Right cardiac atrium (tissue), 5 donors: ENCODE data around the gene GOLGA1. TPM values are rescaled to one million over a fixed set of nuclear protein-coding genes. Genes with fewer than 3 reads are reported as not detected.

ENCODE experiments used
- ATAC-seq, 2 donors: fragments of 200-7000 bp; cut with Tn5 transposase; one replicate each; pipeline versions ENCODE4 v1.8.0 to v1.9.1; 2020; ENCODE audit warnings: moderate library complexity in 2 of 2, mild to moderate bottlenecking in 1 of 2
- DNase-seq, 3 donors: peaks; one replicate each; pipeline ENCODE4 v3.0.0-alpha.2; 2020
- H3K27ac ChIP-seq: one replicate; pipeline ENCODE4 v1.5.1; 2013; ENCODE audit warnings: mild to moderate bottlenecking, low read length, control low read depth, moderate library complexity
- H3K27me3 ChIP-seq: one replicate; pipeline ENCODE4 v1.6.1; 2013; ENCODE audit not compliant: control insufficient read depth, insufficient read depth
- H3K4me1 ChIP-seq: one replicate; pipeline ENCODE4 v1.6.1; 2013; ENCODE audit warnings: low read length; ENCODE audit not compliant: control insufficient read depth, insufficient read depth
- H3K4me3 ChIP-seq: one replicate; pipeline ENCODE4 v1.5.1; 2013; ENCODE audit warnings: low read length, control low read depth
- H3K9me3 ChIP-seq: one replicate; pipeline ENCODE4 v1.6.1; 2013; ENCODE audit warnings: low read length; ENCODE audit not compliant: control insufficient read depth
- WGBS: extraction: QIAGEN DNeasy Blood & Tissue Kit; methylation state at CpG from one replicate; pipeline ENCODE4 v1.1.7; 2013; 5-methylcytosine and 5-hydroxymethylcytosine counted together
- intact Hi-C, 4 donors: fragments of 100-400 bp; cut with DNase I; formaldehyde crosslinking; loops; one replicate each; pipeline versions ENCODE4 v1.11.0 to v1.14.0; 2022 to 2023
- polyA plus RNA-seq: library from polyadenylated mRNA; stranded (reverse); fragments of 200-250 nt; gene quantifications from one replicate; pipeline ENCODE4 v1.2.3, GENCODE V29; 2013
- total RNA-seq, 4 donors: library from RNA; stranded (reverse); fragmentation: NEBNext Ultra II Directional; extraction: Animal tissue kit (Norgen Biotek cat#: 25700); gene quantifications; one replicate each; pipeline ENCODE4 v1.2.1, GENCODE V29; 2021
- donor health status: healthy with polysubstance abuse.
- donor health status: DM: no; HTN: yes; CAD: no.
- donor health status: DM: no; HTN: no; CAD: no.
- donor health status: DM: no; HTN: yes; CAD: no; lungs with severe emphysema.
- donor health status: DM: yes; HTN: yes; CAD: no.

Gene GOLGA1
- total and polyA plus RNA-seq, 5 donors: 8.7 to 20.0 (median 19.1) TPM

DNA sequence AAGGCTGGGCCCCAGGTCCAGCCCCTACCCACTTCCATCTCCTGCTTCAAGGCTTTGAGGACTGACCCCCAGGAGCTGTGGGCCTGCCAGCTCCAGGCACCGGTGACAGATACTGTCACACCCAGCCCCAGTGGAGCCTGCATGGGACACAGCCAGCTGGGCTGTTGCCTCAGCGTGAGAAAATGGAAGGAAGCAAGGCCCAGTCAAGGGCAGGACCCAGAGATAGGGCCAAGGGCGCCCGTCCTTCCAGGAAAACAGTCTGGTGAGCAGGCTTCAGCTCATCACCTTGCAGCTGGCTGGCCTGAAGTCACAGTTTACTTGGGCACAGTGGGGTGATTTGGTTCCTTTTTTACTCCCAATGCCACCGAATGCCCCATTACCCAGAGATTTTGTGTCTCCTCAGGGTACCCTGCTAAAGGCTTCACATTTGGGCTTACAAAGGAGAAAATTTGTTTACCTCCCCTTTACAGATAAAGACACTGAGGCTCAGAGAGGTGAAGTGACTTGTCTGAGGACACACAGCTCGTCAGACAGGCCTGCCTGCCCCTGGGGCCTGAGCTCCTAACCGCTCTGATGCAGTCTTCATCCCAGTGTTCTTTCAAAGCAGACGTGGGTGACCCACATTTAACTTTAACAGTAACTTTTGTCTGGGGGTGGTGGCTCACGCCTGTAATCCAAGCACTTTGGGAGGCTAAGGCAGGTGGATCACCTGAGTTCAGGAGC lies 109.1 kb downstream of the GOLGA1 start:
- H3K4me3 ChIP-seq: no peak overlapping the region
- intact Hi-C loops: no loop called here
- peak; percentile 79 to 91 (median 91) for DNase-seq
- H3K27ac ChIP-seq: peak overlapping the region; percentile 100
- peak; percentile 92 to 94 for ATAC-seq
- no peaks in the 10 kb centered on the region for H3K27me3 ChIP-seq
- H3K9me3 ChIP-seq: no peaks in the 10 kb centered on the region
- 43% methylated on average over 9 of the region's 9 CpGs for WGBS
- peaks cover 16% of the 10 kb centered on the region for H3K4me1 ChIP-seq

DNA sequence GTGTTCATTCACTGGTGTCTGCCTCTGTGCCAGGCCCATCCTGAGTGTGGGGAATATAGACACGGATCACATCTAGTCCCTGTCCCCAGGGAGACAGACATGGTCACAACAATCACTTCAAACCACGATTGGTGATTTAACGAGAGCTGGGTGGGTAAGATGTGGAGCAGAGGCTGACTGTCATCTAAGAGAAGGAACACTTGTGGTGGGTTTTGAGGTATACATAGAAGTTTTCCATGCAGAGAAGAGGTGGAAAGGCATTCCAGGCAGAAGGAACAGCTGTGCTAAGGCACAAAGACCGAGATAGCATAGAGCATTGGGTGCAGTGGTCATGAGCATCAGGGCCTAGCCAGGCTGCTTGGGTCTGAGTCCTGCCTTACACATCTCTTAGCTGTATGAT lies 110.3 kb downstream of the GOLGA1 start:
- 68% methylated on average over 4 of the region's 4 CpGs for WGBS
- Histone ChIP-seq H3K27ac (no peak overlapping the region), H3K27me3 (no peaks in the 10 kb centered on the region), H3K4me1 (peaks cover 16% of the 10 kb centered on the region), H3K9me3 (no peaks in the 10 kb centered on the region), H3K4me3 (no peak overlapping the region)
- intact Hi-C loops: no loop called here
- no peak for ATAC-seq
- DNase-seq: no peak

GRCh38 chr9:124829334-124829669 lies 111.6 kb downstream of the GOLGA1 start:
- Histone ChIP-seq H3K9me3 (no peaks in the 10 kb centered on the region), H3K4me1 (peaks cover 8% of the 10 kb centered on the region), H3K27me3 (no peaks in the 10 kb centered on the region), H3K27ac (no peak overlapping the region), H3K4me3 (no peak overlapping the region)
- 51% methylated on average over 5 of the region's 5 CpGs for WGBS
- intact Hi-C loops: no loop called here
- ATAC-seq (no peak), DNase-seq (no peak)

DNA sequence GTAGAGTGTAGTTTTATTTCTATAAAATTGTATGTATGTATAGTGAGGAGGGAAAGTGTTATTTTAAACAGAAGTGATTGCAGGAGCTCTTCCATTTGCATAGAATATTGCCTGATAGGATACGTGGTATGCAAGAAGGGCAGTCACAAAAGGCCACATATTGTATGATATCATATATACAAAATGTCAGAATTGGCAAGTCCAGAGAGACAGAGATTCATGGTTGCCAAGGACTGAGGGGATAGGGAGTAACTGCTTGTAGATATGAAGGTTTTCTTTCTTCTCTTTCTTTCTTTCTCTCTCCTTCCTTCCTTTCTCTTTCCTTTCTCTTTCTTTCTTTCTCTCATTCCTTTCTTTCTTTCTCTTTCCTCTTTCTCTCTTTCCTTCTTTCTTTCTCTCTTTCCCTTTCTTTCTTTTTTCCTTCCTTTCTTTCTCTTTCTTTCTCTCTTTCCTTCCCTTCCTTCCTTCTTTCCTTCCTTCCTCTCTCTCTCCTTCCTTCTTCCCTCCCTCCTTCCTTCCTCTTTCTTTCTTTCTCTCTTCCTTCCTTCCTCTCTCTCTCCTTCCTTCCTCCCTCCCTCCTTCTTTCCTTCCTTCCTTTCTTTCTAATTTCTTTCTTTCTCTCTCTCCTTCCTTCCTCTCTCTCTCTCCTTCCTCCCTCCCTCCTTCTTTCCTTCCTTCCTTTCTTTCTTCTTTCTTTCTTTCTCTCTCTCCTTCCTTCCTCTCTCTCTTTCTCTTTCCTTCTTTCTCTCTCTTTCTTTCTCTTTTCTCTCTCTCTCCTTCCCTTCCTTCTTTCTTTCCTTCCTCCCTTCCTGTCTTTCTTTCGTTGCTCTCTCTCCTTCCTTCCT lies 112.2 kb downstream of the GOLGA1 start:
- ATAC-seq: no peak
- 41% methylated on average over 2 of the region's 2 CpGs for WGBS
- intact Hi-C loops: no loop called here

More for the DNA sequence above, 112.2 kb downstream of the GOLGA1 start:
- no peak for DNase-seq
- no peaks in the 10 kb centered on the region for H3K9me3 ChIP-seq
- no peaks in the 10 kb centered on the region for H3K27me3 ChIP-seq
- no peak overlapping the region for H3K4me3 ChIP-seq
- H3K4me1 ChIP-seq: peaks cover 8% of the 10 kb centered on the region
- H3K27ac ChIP-seq: no peak overlapping the region

Other genes with a start within 250 kb of the GOLGA1 start
- 1 to 10 TPM in 1 of 4 donors, under 1 TPM in 3; 0.85 to 1.9 (median 0.93) TPM for gene NR6A1, start 169.8 kb downstream of the GOLGA1 start, total RNA-seq
- gene NR6A1, start 169.8 kb downstream of the GOLGA1 start, polyA plus RNA-seq: 0.57 TPM
- 10 to 100 TPM; 27.4 to 34.4 (median 30.8) TPM for gene OLFML2A, start 163.9 kb downstream of the GOLGA1 start, total RNA-seq
- 15.1 TPM for gene OLFML2A, start 163.9 kb downstream of the GOLGA1 start, polyA plus RNA-seq
- not detected for gene WDR38, start 87.6 kb downstream of the GOLGA1 start, total RNA-seq
- 0.09 TPM for gene WDR38, start 87.6 kb downstream of the GOLGA1 start, polyA plus RNA-seq
- gene RPL35, start 79.1 kb downstream of the GOLGA1 start, total RNA-seq: 100 to 1,000 TPM; 696 to 797 (median 747) TPM
- 2,205 TPM for gene RPL35, start 79.1 kb downstream of the GOLGA1 start, polyA plus RNA-seq
- 10 to 100 TPM; 31.9 to 37.7 (median 34.9) TPM for gene ARPC5L, start 79.0 kb downstream of the GOLGA1 start, total RNA-seq
- 40.8 TPM for gene ARPC5L, start 79.0 kb downstream of the GOLGA1 start, polyA plus RNA-seq
- gene SCAI, start 202.4 kb upstream of the GOLGA1 start, total RNA-seq: 1 to 10 TPM; 4.8 to 5.5 (median 4.9) TPM
- gene SCAI, start 202.4 kb upstream of the GOLGA1 start, polyA plus RNA-seq: 1.9 TPM
- 10 to 100 TPM; 34.5 to 43.1 (median 37.4) TPM for gene PPP6C, start 248.7 kb upstream of the GOLGA1 start, total RNA-seq
- 19.8 TPM for gene PPP6C, start 248.7 kb upstream of the GOLGA1 start, polyA plus RNA-seq